HG02973 (cell line): ENCODE measurements around the gene ASMTL.

Experiments used
- ATAC-seq: cut with Tn5 transposase; IDR thresholded peaks from one replicate; pipeline ENCODE4 v1.9.1; 2021; ENCODE audit warnings: moderate library complexity; ENCODE audit not compliant: unreplicated experiment

ASMTL gene

DNA sequence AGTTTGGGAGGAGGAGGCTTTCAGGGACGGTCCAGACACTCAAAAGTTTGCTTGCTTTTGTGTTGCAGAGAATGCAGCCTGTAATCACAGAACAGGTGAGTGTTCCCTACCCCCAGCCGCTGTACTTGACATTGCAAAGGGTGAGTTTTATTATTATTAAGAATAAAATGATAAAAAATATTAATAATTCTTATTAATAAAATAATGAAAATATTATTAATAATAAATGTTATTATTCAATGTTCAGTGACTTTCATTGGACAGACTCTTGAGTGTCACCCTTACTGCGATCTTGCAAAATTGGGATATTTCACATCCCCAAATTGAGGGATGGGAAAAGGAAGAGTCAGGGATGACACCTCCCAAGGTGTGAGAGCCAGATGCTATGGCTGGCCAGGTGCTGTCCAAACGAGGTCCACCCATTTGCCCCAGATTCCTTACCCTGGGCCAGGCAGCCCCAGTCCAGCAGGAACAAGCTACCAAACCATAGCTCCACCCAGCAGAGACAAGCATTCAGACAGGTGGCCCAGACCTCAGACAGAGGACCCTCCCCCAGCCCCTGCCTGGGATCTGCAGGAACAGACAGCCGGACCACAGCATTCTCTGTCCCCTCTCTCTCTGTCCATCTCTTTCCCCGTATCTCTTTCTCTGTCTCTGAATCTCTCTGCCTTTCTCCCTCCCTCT is 93.8 kb downstream of the ASMTL start:
- no peak for ATAC-seq

DNA sequence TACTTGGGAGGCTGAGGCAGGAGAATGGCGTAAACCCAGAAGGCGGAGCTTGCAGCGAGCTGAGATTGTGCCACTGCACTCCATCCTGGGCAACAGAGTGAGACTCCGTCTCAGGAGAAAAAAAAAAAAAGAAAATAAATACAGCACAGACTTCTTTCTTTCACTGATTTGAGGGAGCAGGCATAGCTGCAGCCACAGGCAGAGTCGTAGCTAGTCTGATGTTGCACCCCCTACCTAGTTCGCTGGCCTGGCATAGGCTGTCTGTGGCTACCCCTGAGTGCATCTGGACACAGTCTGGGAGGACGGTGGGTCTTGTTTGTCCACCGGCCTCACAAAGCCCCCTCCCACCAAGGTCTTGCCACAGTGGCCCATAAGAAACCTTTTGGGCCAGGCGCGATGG is 94.7 kb downstream of the ASMTL start:
- no peak for ATAC-seq

DNA sequence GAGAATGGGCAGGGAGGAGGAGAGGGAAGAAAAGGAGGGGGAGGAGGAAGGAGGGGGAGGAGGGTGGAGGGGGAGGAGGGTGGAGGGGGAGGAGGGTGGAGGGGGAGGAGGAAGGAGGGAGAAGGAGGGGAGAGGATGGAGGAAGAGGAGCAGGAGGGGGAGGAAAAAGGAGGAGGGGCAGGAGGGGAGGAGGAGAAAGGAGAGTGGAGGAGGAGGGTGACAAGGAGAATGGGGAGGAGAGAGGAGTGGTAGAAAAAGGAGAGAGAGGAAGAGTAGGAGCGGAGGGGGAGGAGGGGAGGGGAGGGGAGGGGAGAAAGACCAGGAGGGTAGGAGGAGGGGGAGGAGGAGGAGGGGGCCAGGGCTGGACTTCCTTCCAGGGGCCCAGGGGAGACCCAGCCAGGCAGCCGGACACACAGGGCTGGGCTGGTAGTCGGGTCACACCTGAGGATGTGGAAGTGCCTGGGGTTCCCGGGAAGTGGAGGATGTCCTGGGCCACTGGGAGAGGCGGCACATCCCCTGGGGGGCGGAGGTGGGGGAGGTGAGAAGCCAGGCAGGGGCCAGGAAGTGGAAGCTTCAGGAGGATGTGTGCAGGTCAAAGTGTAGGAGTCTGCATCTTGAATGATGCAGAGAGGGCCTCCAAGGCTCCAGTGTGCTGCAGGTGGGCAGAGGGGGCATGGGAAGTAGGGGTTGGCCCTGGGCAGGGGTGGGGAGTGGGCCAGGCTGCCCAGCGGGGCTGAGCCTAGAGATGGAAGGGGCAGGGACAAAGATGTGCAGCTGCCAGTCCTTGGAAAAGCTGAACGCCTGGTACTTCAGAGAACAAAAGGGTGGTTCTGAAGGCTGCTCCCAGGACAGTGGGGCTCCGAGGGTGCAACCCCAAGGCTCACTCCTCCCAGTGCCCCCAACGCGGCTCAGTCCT is 97.3 kb downstream of the ASMTL start:
- ATAC-seq = no peak

DNA sequence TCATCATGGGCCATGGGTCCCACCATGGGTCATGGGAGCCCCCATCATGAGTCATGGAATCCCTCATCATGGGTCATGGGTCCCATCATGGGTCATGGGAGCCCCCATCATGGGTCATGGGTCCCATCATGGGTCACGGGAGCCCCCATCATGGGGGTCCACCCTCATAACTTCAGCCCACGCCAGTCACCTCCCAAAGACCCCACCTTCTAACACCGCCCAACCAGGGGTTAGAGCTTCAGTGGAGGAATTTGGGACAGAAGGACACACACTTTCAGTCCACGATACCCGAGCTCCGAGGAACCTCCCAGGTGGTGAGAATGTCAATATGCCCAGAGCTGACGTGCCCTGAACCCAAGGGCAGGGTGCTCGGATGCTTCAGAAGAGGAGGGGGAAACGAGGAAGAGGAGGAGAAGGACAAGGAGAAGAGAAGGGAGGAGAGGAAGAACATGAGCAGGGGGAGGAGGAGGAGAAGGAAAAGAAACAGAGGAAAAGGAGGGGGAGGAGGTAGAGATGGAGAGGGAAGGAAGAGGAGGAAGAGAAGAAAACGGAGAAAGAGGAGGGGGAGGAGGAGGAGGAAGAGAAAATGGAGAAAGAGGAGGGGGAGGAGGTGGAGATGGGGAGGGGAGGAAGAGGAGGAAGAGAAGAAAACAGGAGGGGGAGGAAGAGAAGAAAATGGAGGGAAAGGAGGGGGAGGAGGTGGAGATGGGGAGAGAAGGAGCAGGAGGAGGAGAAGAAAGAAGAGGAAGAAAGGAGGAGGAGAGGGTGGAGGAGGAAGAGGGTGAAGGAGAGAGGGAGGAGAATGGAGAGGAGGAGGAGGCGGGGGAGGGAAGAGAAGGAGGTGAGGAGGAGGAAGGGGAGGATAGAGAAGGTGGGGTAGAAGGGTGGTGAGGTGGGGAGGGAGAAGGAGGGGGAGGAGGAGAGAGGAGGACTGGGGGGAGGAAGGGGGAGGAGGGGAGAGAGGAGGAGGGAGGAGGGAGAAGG is 98.4 kb downstream of the ASMTL start:
- no peak for ATAC-seq
